ENCODE data around the gene CEL. TPM values are rescaled to one million over a fixed set of nuclear protein-coding genes. Genes with fewer than 3 reads are reported as not detected.

Gene CEL
- total RNA-seq, 2 donors from 2014 or later: 1.7 to 2.8 TPM

- intact Hi-C loops (cut with DNase I): no loop called here
- Histone ChIP-seq H3K36me3 (no peaks in the 10 kb centered on the region), H3K4me3 (no peak overlapping the region), H3K9me3 (no peaks in the 10 kb centered on the region), H3K27me3 (replicated peaks; ENCODE audit: insufficient read depth) (no peaks in the 10 kb centered on the region), H3K4me1 (replicated peaks) (peaks cover 46% of the 10 kb centered on the region), H3K27ac (peak overlapping the region; percentile 84 to 85)
- DNase-seq (ENCODE audit: low spot score): no peak
- TF ChIP-seq POLR2AphosphoS5 (IDR thresholded peaks at IDR 0.05) (no peak), CTCF (IDR thresholded peaks at IDR 0.05) (no peak), POLR2A (IDR thresholded peaks at IDR 0.05) (no peak)
- WGBS: 59% methylated on average over 3 of the region's 3 CpGs
Measured at GRCh38 chr9:133118568-133118967, 56.8 kb downstream of the CEL start.

GRCh38 chr9:133119103-133119845 is 57.5 kb downstream of the CEL start:
- Histone ChIP-seq H3K4me1 (replicated peaks) (peaks cover 39% of the 10 kb centered on the region), H3K4me3 (peak overlapping the region; percentile 65 to 68), H3K27me3 (replicated peaks; ENCODE audit: insufficient read depth) (no peaks in the 10 kb centered on the region), H3K36me3 (no peaks in the 10 kb centered on the region), H3K9me3 (no peaks in the 10 kb centered on the region), H3K27ac (peak overlapping the region; percentile 84 to 85)
- DNase-seq (ENCODE audit: low spot score): peak; percentile 41
- intact Hi-C loops (cut with DNase I): no loop called here
- TF ChIP-seq POLR2AphosphoS5 (IDR thresholded peaks at IDR 0.05): peak; percentile 32
- TF ChIP-seq CTCF (IDR thresholded peaks at IDR 0.05): no peak
- TF ChIP-seq POLR2A (IDR thresholded peaks at IDR 0.05): peak; percentile 25
- WGBS: 32% methylated on average over 17 of the region's 21 CpGs

GRCh38 chr9:133119846-133120500 is 58.2 kb downstream of the CEL start:
- no peaks in the 10 kb centered on the region for H3K9me3 ChIP-seq
- TF ChIP-seq POLR2AphosphoS5 (IDR thresholded peaks at IDR 0.05) (peak; percentile 24), CTCF (IDR thresholded peaks at IDR 0.05) (peak in 1 of 4 experiments; percentile 6), POLR2A (IDR thresholded peaks at IDR 0.05) (peak; percentile 49)
- H3K36me3 ChIP-seq: no peaks in the 10 kb centered on the region
- WGBS: 12% methylated on average over 20 of the region's 21 CpGs
- DNase-seq (ENCODE audit: low spot score): peak; percentile 70
- H3K4me1 ChIP-seq (replicated peaks): peaks cover 32% of the 10 kb centered on the region
- peak overlapping the region; percentile 65 to 68 for H3K4me3 ChIP-seq
- H3K27me3 ChIP-seq (replicated peaks; ENCODE audit: insufficient read depth): no peaks in the 10 kb centered on the region
- intact Hi-C loops (cut with DNase I): loop anchor here (2.0 kb wide), 1 partner anchor 25 kb away; no protein-coding TSS in a partner anchor
- peak overlapping the region; percentile 84 to 85 for H3K27ac ChIP-seq

DNA sequence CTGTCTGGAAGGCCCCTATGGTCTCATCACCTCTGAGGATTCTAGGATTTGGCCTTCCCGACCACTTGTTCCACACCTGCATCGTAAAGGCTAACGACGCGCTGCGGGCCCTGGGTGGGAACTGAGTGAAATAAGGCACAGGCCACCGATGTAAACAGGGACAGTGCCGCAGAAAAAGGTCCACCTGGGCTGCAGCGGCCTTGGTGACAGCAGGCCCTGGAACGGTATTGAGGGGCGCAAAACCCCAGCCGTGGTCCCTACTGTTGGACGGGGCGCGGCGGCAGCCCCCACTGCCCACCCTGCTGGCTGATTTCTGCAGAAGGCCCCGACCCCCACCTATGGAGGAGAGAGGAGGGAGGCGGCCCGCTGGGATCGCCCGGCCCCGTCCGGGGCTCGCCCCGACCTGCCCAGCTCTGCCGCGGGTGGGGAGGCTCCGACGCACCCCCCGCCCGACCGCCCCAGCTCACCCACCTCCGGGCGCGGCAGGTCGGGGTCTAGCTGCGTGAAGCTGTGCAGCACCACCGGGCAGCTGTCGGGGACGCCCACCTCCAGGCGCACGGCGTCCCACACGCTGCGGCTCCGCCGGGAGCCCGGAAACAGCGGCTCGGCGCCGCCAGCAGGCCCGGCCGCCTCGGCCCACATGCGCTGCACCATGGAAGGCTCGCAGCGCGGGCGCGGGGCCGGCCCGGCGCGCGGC is 58.9 kb downstream of the CEL start:
- TF ChIP-seq CTCF (IDR thresholded peaks at IDR 0.05) (peak in 1 of 4 experiments; percentile 22), POLR2AphosphoS5 (IDR thresholded peaks at IDR 0.05) (no peak), POLR2A (IDR thresholded peaks at IDR 0.05) (peak; percentile 30)
- intact Hi-C loops (cut with DNase I): loop anchor here (2.0 kb wide), 1 partner anchor 24 kb away; no protein-coding TSS in a partner anchor
- under 1% methylated on average over 31 of the region's 66 CpGs for WGBS

More for the DNA sequence above, 58.9 kb downstream of the CEL start:
- Histone ChIP-seq H3K4me1 (replicated peaks) (peaks cover 28% of the 10 kb centered on the region), H3K27me3 (replicated peaks; ENCODE audit: insufficient read depth) (no peaks in the 10 kb centered on the region), H3K4me3 (peak overlapping the region; percentile 65 to 68), H3K36me3 (no peaks in the 10 kb centered on the region), H3K27ac (peak overlapping the region; percentile 84 to 85), H3K9me3 (no peaks in the 10 kb centered on the region)
- no peak for DNase-seq (ENCODE audit: low spot score)

Small RNA genes within 50 kb of the gene (microRNA-seq; reads per million reads assigned to microRNA genes)
- 3.2 reads per million, percentile 37 among the genes with 10 or more reads in this experiment for gene MIR6877

Small RNA genes within 50 kb of the gene (small RNA-seq; reads per million reads assigned to genes)
- 0 reads per million in 2 donors for gene MIR6877

Other genes starting within 250 kb of the CEL start
- 1 to 10 TPM; 3.3 to 4.1 TPM for gene AK8, start 183.7 kb upstream of the CEL start, total RNA-seq
- gene SPACA9, start 183.1 kb upstream of the CEL start, total RNA-seq: 10 to 100 TPM in 1 of 2 donors, 1 to 10 TPM in 1; 5.7 to 16.5 TPM
- 10 to 100 TPM; 27.7 to 82.2 TPM for gene TSC1, start 117.4 kb upstream of the CEL start, total RNA-seq
- gene GFI1B, start 83.3 kb upstream of the CEL start, total RNA-seq: under 1 TPM in 1 of 2 donors, not detected in 1; 0.85 TPM
- 10 to 100 TPM; 63.1 to 97.2 TPM for gene GTF3C5, start 31.0 kb upstream of the CEL start, total RNA-seq
- gene RALGDS, start 59.3 kb downstream of the CEL start, total RNA-seq: 10 to 100 TPM; 49.6 to 77.4 TPM
- 10 to 100 TPM; 10.7 to 14.0 TPM for gene GBGT1, start 101.9 kb downstream of the CEL start, total RNA-seq
- gene OBP2B, start 147.3 kb downstream of the CEL start, total RNA-seq: 10 to 100 TPM in 1 of 2 donors, 1 to 10 TPM in 1; 1.6 to 35.2 TPM
- 10 to 100 TPM in 1 of 2 donors, 1 to 10 TPM in 1; 3.5 to 14.8 TPM for gene ABO, start 213.2 kb downstream of the CEL start, total RNA-seq

All from prostate gland (tissue), 2 donors.